ENCODE data around the gene ARHGEF16. TPM values are rescaled to one million over a fixed set of nuclear protein-coding genes. Genes with fewer than 3 reads are reported as not detected.

The ARHGEF16 gene
- total RNA-seq, 2 donors from 2014 or later = 47.7 to 64.7 TPM

DNA sequence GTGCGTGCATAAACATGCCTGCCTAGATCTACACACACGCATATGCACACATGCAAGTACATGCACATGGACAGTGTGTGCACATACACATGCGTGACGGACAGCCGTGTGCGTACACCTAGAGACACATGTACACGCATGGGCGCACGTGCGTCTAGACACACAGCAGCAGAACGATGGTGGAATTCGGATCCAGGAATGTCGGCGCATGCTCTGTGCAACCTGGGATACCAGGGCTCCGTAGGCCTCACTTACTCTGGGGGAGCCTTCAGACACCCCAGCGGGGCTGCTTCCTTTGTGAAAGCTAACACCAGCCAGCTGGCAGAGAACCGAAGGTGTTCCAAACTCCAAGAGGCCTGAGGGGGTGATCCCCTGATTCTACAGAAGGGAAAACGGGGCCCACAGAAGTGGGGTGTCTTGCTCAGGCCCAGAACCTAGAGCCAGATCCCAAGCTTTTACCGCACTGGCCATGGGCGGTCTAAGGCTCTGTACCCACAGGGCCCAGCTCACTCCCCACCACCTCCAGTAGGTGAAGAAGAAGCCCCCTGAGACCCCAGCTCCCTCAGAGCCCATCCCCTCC is 27.4 kb upstream of the ARHGEF16 start:
- WGBS, 2 experiments (ENCODE audit: insufficient coverage in 1 of 2, insufficient read length in 1 of 2) = 89 to 91% methylated on average over 17 to 20 of the region's 20 CpGs
- Histone ChIP-seq H3K27ac (ENCODE audit: low read depth, low read length) (no peak overlapping the region), H3K36me3 (ENCODE audit: control insufficient read depth, insufficient read depth, low read length) (no peaks in the 10 kb centered on the region), H3K9ac (ENCODE audit: extremely low read depth, low read length, poor library complexity, severe bottlenecking) (no peak overlapping the region), H3K4me1 (ENCODE audit: control insufficient read depth, insufficient read depth, low read length) (no peaks in the 10 kb centered on the region), H3K27me3 (ENCODE audit: control insufficient read depth, insufficient read depth, low read length, poor library complexity, severe bottlenecking) (no peaks in the 10 kb centered on the region), H3K9me3 (ENCODE audit: control insufficient read depth, low read length) (no peaks in the 10 kb centered on the region), H3K4me3 (ENCODE audit: low read length) (no peak overlapping the region)
- Mint-ChIP-seq H3K4me1 (peaks cover 2% of the 10 kb centered on the region), H3K9me3 (no peaks in the 10 kb centered on the region), H3K36me3 (ENCODE audit: low read depth) (no peaks in the 10 kb centered on the region), H3K4me3 (no peak overlapping the region), H3K27me3 (ENCODE audit: insufficient read depth) (no peaks in the 10 kb centered on the region), H3K27ac (no peak overlapping the region)
- DNase-seq = no peak
- TF ChIP-seq, protein P1, sequence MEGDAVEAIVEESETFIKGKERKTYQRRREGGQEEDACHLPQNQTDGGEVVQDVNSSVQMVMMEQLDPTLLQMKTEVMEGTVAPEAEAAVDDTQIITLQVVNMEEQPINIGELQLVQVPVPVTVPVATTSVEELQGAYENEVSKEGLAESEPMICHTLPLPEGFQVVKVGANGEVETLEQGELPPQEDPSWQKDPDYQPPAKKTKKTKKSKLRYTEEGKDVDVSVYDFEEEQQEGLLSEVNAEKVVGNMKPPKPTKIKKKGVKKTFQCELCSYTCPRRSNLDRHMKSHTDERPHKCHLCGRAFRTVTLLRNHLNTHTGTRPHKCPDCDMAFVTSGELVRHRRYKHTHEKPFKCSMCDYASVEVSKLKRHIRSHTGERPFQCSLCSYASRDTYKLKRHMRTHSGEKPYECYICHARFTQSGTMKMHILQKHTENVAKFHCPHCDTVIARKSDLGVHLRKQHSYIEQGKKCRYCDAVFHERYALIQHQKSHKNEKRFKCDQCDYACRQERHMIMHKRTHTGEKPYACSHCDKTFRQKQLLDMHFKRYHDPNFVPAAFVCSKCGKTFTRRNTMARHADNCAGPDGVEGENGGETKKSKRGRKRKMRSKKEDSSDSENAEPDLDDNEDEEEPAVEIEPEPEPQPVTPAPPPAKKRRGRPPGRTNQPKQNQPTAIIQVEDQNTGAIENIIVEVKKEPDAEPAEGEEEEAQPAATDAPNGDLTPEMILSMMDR (conservative IDR thresholded peaks at IDR 0.05) = no peak

DNA sequence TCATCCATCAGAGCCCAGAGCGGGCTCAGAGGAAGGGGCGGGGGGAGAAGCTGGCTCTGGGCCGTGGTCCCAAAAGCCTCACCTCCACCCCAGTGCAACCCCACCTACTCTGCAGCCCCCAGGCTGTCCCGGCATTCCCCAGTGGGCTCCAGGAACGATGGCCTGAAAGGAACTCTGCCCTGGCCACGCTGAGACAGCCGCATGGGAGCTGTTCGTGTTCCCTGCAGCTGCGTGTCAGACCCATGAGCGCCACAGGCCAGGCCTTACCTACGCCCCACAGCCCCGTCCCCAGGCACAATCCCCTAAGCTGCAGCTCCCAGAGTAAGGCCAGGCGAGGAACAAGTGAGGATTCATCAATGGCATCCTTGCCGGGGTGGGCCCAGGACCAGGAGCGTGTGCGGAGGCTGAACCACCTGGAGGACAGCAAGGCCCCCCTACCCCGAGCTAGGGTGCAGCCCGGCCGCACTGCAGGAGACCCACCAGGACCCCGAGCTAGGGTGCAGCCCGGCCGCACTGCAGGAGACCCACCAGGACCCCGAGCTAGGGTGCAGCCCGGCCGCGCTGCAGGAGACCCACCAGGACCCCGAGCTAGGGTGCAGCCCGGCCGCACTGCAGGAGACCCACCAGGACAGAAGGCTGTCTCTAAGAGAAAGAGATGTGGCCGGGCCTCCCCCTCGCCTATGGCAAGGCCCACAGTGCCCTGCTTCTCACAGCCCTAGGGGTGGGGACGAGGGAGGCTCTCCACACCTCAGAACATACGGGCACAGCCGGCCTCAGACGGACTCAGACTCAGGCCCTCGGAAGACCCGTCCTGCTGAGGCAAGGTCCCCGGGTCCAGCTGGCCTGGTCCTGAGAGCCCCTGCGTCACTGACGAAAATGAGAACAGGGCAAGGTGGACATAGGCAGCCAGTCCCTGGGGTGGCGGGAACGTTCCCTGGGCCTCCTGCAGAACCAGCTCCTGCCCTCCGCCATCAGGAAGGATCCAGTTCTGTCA is 26.5 kb upstream of the ARHGEF16 start:
- no peaks in the 10 kb centered on the region for H3K9me3 Mint-ChIP-seq
- Histone ChIP-seq H3K4me1 (ENCODE audit: control insufficient read depth, insufficient read depth, low read length) (no peaks in the 10 kb centered on the region), H3K9me3 (ENCODE audit: control insufficient read depth, low read length) (no peaks in the 10 kb centered on the region), H3K36me3 (ENCODE audit: control insufficient read depth, insufficient read depth, low read length) (no peaks in the 10 kb centered on the region), H3K27ac (ENCODE audit: low read depth, low read length) (no peak overlapping the region), H3K9ac (ENCODE audit: extremely low read depth, low read length, poor library complexity, severe bottlenecking) (no peak overlapping the region), H3K27me3 (ENCODE audit: control insufficient read depth, insufficient read depth, low read length, poor library complexity, severe bottlenecking) (no peaks in the 10 kb centered on the region), H3K4me3 (ENCODE audit: low read length) (no peak overlapping the region)
- peaks cover 2% of the 10 kb centered on the region for H3K4me1 Mint-ChIP-seq
- no peak overlapping the region for H3K4me3 Mint-ChIP-seq
- H3K27ac Mint-ChIP-seq = no peak overlapping the region
- WGBS, 2 experiments (ENCODE audit: insufficient coverage in 1 of 2, insufficient read length in 1 of 2) = 91 to 99% methylated on average over 19 to 43 of the region's 43 CpGs
- DNase-seq = no peak
- TF ChIP-seq, protein P1 (conservative IDR thresholded peaks at IDR 0.05) = no peak
- H3K36me3 Mint-ChIP-seq (ENCODE audit: low read depth) = no peaks in the 10 kb centered on the region
- no peaks in the 10 kb centered on the region for H3K27me3 Mint-ChIP-seq (ENCODE audit: insufficient read depth)

DNA sequence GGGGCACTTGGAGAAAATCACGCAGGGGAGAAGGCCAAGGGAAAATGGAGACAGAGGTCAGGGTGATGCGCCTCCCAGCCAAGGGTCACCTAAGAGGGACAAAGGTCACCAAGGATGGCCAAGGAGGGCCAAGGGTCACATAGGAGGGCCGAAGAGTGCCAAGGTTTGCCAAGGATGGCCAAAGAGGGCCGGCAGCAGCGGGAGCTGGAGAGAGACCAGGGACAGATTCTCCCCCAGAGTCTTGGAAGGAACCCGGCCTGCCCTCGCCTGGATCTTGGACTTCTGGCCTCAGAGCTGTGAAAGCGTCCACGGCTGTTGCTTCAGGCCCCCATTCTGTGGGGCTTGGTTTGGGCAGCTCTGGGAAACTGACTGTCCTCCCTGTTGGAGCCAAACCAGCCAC is 25.6 kb upstream of the ARHGEF16 start:
- no peaks in the 10 kb centered on the region for H3K36me3 Mint-ChIP-seq (ENCODE audit: low read depth)

More for the DNA sequence above, 25.6 kb upstream of the ARHGEF16 start:
- no peak overlapping the region for H3K9ac ChIP-seq (ENCODE audit: extremely low read depth, low read length, poor library complexity, severe bottlenecking)
- Mint-ChIP-seq H3K27ac (no peak overlapping the region), H3K4me3 (no peak overlapping the region), H3K27me3 (ENCODE audit: insufficient read depth) (no peaks in the 10 kb centered on the region), H3K4me1 (peaks cover 2% of the 10 kb centered on the region), H3K9me3 (no peaks in the 10 kb centered on the region)
- H3K27me3 ChIP-seq (ENCODE audit: control insufficient read depth, insufficient read depth, low read length, poor library complexity, severe bottlenecking) = no peaks in the 10 kb centered on the region
- no peak overlapping the region for H3K27ac ChIP-seq (ENCODE audit: low read depth, low read length)
- no peak for DNase-seq
- no peaks in the 10 kb centered on the region for H3K36me3 ChIP-seq (ENCODE audit: control insufficient read depth, insufficient read depth, low read length)
- H3K4me3 ChIP-seq (ENCODE audit: low read length) = no peak overlapping the region
- H3K9me3 ChIP-seq (ENCODE audit: control insufficient read depth, low read length) = no peaks in the 10 kb centered on the region
- TF ChIP-seq, protein P1 (conservative IDR thresholded peaks at IDR 0.05) = no peak
- WGBS, 2 experiments (ENCODE audit: insufficient coverage in 1 of 2, insufficient read length in 1 of 2) = 94 to 95% methylated on average over 8 to 9 of the region's 9 CpGs
- no peaks in the 10 kb centered on the region for H3K4me1 ChIP-seq (ENCODE audit: control insufficient read depth, insufficient read depth, low read length)

Data from endodermal cell (in vitro differentiated cells).